H1 (cell line): ENCODE results near the gene TP73. TPM values are rescaled to one million over a fixed set of nuclear protein-coding genes. Genes with fewer than 3 reads are reported as not detected.

Source experiments
- CHD1 ChIP-seq: IDR thresholded peaks from 2 replicates; pipeline ENCODE4 v1.6.1; 2012; ENCODE audit warnings: low read depth, low read length, improper control_type of control experiment
- CTBP2 ChIP-seq: IDR thresholded peaks from 2 replicates; pipeline ENCODE4 v1.7.0; 2011; ENCODE audit warnings: borderline replicate concordance, mild to moderate bottlenecking, moderate library complexity, mixed read lengths, low read length; ENCODE audit not compliant: insufficient read depth, insufficient read length
- NANOG ChIP-seq: IDR thresholded peaks from 2 replicates; pipeline ENCODE4 v1.6.1; 2011; ENCODE audit warnings: low read length, low read depth, mild to moderate bottlenecking, inconsistent platforms; ENCODE audit not compliant: insufficient read depth, poor library complexity, severe bottlenecking
- RAD21 ChIP-seq, 2 experiments: IDR thresholded peaks in 1 of 2; conservative IDR thresholded peaks in 1 of 2; 2 replicates each; pipeline ENCODE4 v1.6.1; 2011; ENCODE audit warnings: low read depth in 2 of 2, low read length in 2 of 2, improper control_type of control experiment in 1 of 2, inconsistent platforms in 1 of 2, mild to moderate bottlenecking in 1 of 2, moderate library complexity in 1 of 2
- SIX5 ChIP-seq: IDR thresholded peaks from 2 replicates; pipeline ENCODE4 v1.6.1; 2011; ENCODE audit warnings: mild to moderate bottlenecking, low read depth, low read length
- TAF7 ChIP-seq: optimal IDR thresholded peaks from 2 replicates; pipeline ENCODE3; 2011; ENCODE audit warnings: low read depth, mild to moderate bottlenecking, inconsistent platforms, low read length, moderate library complexity, borderline replicate concordance
- TEAD4 ChIP-seq: IDR thresholded peaks from 2 replicates; pipeline ENCODE4 v1.6.1; 2012; ENCODE audit warnings: low read depth, low read length, inconsistent platforms, mixed read lengths
- polyA plus RNA-seq, 7 experiments: library from polyadenylated mRNA; depleted of rRNA in 3 of 7; stranded (reverse) in 5 of 7; unstranded in 2 of 7; fragments of >200 nt in 5 of 7; fragments of 200-250 nt in 2 of 7; gene quantifications; 1 replicate in 5 of 7; 2 replicates in 1 of 7; 4 replicates in 1 of 7; pipeline versions ENCODE4 v1.2.1 to v1.2.3, GENCODE V29; 2011 to 2013; ENCODE audit warnings: missing spikeins in 2 of 7, mixed read lengths in 2 of 7
- total RNA-seq: library from RNA; stranded (reverse); fragmentation: NEBNext Ultra II Directional; extraction: Animal tissue kit (Norgen Biotek cat#: 25700); gene quantifications from 2 replicates; pipeline ENCODE4 v1.2.1, GENCODE V29; 2021

TP73 gene
- total and polyA plus RNA-seq, 2 of the 8 experiments (the other 6 are each of a cell fraction or from before 2014, with no cell fraction given) = 2.6 to 3.1 TPM

- TF ChIP-seq CHD1 (no peak), SIX5 (no peak), TAF7 (no peak), RAD21 (IDR thresholded peaks at IDR 0.05 in 1 of 2, conservative IDR thresholded peaks at IDR 0.05 in 1 of 2; ENCODE audit: low read depth in 2 of 2, low read length in 2 of 2) (no peak), TEAD4 (no peak), NANOG (no peak), CTBP2 (no peak)
Observed at GRCh38 chr1:3722846-3723245, 70.5 kb downstream of the TP73 start (continued).
